Ramos (cell line): ENCODE data around the gene FCHO1.
"Not testable (repeated sequence)": the region's sequence is repeated elsewhere in the genome, so short reads cannot be mapped to it uniquely, and the experiment has no call there.

Experiments
- in situ Hi-C: fragments of 300-500 bp; cut with MboI; formaldehyde crosslinking; loops from one replicate; pipeline ENCODE4 v1.14.3; 2022; ENCODE audit warnings: low sequenced_read_pairs; ENCODE audit not compliant: unreplicated experiment

The FCHO1 gene

DNA sequence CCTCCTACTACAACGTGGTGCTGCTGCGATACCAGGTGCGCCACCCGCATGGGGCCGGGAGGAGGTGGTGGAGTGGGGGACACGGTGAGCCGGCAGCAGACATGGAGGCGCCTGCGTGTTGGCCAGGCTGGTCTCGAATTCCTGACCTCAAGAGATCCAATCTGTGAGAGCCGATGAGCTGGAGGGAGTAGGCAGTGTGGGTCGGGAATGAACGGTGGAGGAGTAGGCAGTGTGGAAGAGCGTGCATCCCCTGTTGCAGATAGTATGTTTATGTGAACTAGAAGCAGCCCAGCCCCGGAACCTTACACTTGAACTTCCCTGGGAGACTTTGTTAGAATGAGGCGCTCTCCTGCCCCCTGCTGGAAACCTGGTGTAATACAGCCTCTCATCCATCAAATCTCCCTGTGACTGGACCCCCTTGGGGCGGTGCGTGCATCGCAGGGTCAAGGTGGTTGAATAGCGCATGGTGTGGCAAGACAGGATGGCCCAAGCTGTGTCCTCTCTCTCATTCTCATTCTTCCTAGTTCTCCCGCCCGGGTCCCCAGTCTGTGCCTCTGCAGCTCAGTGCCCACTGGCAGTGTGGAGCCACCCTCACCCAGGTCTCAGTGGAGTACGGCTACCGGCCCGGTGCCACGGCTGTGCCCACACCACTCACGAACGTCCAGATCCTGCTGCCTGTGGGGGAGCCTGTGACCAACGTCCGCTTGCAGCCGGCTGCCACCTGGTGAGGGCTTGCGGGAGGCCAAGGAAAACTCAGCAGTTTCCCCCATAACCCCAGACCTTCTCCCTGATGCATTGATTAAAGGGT lies 33.1 kb downstream of the FCHO1 start:
- in situ Hi-C loops: no loop called here

DNA sequence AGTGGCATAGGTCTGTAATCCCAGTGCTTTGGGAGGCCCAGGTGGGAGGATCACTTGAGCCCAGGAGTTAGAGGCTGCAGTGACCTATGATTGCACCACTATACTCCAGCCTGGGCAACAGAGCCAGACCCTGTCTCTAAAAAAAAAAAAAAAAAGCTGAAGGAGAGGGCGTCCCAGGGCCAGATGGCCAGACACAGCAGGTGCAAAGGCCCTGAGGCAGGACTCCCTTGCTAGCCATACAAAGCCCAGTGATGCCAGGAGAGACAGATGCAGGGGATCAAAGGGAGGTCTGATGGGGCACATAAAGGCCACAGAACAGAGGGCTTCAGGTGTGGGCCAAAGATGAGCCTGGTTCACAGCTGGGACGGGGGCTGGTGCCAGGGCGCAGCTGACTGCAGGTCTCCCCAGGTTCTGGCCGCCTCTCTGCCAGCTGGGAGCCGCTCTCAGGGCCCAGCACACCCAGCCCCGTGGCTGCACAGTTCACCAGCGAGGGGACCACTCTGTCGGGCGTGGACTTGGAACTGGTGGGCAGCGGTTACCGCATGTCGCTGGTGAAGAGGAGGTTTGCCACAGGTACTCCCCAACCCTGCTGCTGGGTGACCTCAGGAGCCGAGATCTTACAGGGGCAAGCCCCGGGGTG lies 36.1 kb downstream of the FCHO1 start:
- in situ Hi-C loops: no loop called here

DNA sequence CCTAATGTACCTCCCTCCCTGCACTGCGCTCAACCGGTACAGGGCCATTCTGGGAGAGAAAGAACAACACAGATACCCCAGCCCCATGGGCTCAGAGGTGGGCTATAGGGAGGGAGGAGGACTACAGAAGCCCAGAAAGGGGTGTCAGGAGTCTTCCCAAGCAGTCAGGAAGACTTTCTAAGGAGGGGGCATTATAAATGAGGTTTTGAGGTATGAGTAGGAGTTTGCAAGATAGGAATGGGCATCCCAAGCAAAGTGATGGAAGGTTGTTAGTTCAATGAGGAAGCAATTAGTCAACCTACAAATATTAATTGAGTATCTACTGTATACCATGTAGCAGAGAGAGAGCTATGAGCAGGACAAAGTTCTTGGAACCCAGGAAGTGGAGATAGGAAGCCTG lies 37.4 kb downstream of the FCHO1 start:
- in situ Hi-C loops: no loop called here

DNA sequence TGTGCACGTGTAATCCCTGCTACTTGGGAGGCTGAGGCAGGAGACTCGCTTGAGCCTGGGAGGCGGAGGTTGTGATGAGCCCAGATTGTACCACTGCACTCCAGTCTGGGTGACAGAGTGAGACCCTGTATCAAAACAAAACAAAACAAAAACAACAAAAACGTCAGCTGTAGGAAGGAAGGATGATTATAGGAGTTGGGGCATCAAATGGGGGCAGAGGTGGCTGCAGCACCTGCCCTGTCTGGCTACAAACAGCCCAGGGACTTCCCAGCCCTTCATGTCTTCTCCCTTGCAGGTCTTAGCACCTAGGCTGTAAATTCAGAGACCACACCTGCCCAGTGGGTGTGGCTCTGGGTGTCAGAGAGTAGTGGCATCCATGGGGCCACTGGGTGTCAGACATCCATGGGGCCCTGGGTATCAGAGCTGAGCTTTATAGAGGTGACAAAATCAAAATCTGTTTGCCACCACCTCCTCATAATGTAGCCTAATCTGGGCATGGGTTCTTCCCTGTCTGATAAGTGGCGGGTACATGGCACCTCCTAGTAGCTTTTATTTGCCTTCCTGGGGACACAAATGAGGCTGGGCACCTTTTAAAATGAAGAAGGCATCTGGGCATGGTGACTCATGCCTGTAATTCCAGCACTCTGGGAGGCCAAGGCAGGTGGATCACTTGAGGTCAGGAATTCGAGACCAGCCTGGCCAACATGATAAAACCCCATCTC lies 38.9 kb downstream of the FCHO1 start:
- in situ Hi-C loops: no loop called here

DNA sequence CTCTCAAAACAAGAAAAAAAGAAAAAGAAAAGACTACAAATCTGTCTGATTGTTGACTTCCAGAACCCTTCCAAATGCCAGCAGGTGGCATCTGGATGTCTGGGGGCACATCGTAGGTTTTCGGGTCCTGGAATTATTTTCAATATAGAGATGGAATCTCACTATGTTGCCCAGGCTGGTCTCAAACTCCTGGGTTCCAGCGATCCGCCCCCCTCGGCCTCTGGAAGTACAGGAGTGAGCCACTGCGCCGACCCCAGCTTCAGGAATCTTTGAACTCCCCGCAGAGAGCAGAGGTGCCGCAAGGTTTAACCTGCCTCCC lies 43.1 kb downstream of the FCHO1 start:
- in situ Hi-C loops: no loop called here

DNA sequence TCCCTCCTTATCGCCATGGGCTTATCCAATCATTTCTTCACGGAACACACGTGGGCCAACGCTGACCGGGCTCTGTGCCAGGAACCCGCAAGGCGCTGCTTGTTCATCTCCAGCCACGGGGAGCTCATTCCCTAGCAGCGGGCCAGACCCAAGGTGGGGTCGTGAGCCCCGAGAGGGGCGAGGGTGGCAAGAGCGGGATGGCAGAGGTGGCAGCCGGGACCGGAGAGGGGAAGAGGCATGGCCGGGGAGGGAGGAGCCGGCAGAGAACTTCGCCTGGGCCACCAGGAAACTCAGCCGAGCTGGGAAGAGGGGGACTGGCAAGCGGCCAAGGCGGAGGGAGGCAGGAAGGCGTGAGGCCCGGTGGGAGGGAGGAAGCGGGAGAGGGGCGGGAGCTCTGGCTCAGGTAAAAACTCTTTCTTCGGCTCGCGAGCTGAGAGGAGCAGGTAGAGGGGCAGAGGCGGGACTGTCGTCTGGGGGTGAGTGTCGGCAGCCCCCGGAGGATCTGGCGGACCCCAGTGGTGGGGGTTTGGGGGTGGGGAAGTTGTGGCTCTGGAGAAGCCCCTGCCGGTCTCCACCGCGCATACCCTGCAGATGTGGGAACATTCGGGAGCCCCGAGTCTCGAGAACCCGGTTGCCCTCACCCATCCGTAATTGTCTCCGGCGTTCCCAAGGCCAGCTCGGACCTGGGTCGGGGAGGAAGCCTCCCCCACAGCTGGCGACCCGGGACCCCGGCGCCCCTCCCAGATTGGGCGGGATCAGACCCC lies 43.6 kb downstream of the FCHO1 start, which contains the start of gene B3GNT3:
Gene B3GNT3 (plus strand): TSS at position 408 of the 764 bp plus-strand sequence. CDS start 12,670 bp downstream, outside the sequence.
- in situ Hi-C loops: no loop called here

DNA sequence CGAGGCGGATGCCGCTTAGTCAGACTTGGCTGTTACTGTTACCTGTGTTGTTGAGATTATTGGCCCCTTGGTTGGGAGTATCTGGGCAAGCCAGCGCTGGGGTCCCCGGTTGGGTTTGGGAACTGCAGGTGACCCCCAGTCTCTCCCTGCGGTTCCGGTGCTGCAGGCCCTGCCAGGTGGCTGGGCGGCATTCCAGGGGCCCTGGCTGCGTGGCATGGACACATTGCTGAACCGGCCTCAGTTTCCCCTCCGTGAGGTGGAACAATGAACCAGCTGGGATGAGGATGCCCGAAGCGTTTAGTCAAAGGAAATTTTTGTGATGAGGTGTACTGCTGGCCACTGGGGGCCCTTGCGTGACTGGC lies 44.2 kb downstream of the FCHO1 start:
- in situ Hi-C loops: no loop called here

DNA sequence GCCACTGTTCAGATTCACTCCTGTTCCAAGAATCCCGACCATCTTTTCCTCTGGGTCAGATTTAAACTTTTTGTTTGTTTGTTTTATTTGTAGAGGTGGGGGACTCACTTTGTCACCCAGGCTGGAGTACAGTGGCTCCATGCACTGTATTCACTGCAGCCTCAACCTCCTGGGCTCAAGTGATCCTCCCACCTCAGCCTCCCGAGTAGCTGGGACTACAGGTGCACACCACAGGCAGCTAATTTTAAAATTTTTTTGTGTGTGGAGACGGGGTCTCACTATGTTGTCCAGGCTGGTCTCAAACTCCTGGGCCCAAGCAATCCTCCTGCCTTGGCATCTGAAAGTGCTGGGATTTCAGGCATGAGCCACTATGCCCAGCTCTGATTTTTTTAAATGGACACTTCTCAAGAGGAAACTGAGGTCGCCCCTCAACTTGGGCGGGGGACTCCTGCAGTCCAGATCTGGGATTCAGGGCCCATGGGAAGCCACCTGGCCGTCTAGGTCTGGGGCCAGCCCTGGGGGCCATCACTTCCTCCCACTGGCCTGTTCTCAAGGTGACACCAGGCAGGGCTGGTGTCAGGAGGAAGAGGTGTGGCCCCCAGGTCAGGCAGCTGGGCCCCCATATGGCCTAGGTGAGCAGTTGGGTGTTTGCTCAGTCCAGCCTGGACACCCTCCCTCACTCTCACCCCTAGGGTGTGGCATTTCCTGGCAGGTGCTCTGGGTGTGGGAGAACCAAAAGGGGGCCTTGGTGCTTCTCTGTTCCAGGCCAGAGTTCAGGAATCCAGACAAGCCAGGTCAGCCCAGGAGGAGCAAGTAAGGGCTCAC lies 44.9 kb downstream of the FCHO1 start:
- in situ Hi-C loops: no loop called here

DNA sequence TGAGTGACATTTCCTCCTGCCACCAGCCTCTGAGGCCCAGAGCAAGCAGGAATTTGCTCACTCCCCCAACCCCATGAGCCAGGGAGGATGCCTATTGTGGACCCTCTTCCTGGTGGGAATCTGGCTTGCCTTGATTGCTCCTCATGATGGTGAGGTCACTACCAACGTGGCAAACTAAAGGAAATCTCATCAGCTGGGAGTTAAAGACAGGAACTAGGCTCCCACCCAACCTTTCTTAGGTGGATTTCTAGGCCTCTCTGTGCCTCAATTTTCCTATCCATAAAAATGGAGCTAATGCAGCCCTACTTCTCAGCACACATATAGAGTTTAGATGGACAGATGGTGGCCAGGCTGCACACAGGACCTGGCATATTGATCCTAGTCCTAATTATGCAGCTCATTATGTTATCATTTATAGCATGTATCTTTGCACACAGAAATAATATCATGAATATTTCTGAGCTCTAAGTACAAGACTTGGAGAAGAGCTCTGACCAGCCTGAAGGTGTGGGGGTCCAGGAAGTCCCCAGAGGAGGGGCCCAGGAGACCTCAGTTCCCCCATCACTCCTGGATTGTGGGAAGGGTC lies 45.7 kb downstream of the FCHO1 start:
- in situ Hi-C loops: no loop called here

DNA sequence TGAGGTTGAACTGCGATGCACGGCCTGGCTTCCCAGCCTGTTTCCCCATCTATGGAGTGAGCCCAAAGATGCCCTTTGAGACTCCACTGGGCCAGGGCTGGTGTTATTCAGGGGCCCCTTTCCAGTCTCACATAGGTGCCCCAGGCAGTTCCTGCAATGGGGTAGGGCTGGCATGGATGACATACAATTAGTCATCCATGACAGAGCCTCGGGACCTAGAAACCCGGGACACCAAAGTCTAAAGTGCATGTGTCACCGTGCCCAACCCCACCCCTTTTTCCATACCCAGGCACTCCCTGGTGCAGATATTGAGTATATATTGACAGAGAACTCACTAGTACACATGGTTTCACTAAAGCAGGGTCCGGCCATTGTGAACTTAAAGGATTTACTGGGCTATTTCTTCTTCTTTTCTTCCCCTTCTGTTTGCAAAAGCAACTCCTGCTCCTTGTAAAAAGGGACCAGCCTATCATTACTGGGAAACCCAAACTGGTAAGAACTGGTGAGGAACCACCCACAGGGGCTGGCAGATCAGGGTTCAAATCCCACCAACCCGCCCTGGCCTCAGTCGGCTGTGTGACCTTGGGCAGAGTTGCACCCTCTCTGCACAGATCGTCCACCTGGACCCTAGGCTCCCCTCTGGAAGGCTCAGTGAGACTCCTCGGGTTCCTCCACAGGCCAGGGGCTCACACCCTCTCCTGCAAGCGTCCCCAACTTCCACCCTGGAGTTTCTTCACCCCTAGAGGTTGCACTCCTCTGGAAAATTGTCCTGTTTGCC lies 46.3 kb downstream of the FCHO1 start:
- in situ Hi-C loops: no loop called here

DNA sequence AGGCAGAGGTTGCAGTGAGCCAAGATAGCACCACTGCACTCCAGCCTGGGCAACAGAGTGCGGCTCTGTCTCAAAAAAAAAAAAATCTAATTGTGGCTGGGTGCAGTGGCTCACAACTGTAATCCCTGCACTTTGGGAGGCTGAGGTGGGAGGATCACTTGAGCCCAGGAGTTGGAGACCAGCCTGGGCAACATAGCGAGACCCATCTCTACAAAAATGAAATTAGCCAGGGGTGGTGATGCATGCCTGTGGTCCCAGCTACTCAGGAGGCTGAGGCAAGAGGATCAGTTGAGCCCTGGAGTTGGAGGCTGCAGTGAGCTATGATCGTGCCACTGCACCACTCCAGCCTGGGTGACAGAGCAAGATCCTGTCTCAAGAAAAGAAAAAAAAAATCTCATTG lies 47.3 kb downstream of the FCHO1 start:
- in situ Hi-C loops: not testable (repeated sequence)

DNA sequence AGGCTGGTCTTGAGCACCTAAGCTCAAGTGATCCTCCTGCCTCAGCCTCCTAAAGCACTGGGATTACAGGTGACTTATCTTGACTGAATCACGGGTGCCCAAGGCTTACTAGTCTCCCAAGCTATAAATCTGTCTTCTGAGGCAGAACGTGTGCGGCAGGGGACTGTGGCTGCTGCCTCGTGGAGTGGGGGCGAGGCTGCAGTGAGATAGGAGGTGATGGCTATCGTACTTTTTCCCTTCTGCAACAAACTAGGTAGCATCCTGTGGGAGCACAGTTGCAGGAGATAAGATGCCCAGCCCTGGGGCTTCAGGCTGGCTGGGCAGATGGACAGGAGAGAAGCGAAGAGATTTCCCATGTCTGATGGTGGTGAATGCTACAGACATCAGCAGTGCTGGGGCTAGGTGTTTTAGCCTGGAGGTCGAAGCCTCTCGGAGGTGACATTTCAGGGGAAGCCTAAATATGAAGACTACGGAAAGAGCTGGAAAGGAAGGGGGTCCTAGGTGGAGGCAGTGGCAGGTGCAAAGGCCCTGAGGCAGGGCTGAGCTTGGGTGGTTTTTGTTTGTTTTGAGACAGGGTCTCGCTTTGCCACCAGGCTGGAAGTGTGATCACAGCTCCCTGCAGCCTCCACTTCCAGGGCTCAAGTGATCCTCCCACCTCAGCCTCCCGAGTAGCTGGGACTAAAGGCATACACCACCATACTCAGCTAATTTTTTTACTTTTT lies 51.0 kb downstream of the FCHO1 start:
- in situ Hi-C loops: no loop called here

DNA sequence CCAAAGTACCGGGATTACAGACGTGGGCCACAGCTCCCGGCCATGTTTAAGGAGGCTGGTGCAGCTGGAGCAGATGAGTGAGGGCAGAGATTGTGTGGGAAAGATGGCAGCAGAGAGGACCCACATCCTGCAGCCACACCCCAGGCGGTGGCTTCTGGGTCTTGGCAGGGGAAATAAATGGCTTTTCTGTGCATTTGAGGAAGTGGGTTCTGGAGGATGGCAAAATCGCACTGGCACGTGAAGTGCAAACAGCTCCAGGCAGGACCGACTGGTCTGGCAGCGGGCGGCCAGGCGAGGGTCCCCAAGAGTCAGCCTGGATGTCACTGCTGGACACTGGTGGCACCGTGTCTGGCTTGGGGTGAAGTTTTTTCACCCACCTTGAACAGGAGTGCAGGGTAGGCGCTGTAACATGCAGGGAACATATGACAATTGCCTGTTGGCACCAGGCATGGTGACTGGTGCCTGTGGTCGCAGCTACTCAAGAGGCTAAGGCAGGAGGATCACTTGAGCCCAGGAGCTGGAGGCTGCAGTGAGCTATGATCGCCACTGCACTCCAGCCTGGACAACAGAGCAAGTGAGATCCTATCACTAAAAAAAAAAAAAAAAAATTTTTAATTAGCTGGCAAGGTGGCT lies 52.1 kb downstream of the FCHO1 start:
- in situ Hi-C loops: no loop called here

DNA sequence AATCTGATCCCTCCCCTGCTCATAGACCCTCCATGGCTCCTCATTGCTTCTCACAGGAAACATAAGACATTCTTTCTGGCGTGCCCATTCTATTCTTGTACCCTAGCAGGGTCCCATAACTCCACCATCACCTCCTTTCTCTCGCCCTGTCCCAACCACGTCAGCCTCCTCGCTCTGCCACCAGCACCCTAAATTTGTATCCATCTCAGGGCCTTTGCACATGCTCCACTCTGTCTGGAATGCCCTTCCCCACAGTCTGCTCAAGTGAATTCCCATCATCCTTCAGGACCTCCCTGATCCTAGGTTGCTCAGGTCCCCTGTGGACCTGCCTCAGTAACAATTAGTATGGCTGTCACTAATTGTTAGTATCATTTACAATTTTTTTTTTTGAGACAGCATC lies 54.1 kb downstream of the FCHO1 start:
- in situ Hi-C loops: no loop called here

DNA sequence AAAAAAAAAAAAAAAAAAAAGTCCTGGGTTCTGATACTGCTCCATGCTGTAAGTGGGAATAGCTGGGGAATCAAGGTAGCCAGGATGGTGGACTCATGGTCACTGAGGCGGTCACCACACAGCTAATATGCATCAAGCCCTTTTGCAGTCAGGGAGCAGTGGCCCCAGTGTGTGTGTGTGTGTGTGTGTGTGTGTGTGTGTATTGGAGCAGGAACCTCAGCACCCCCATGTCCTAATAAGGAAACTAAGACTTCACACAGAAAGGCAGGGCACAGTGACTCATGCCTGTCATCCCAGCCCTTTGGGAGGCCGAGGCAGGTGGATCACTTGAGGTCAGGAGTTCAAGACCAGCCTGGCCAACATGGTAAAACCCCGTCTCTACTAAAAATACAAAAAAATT lies 55.7 kb downstream of the FCHO1 start:
- in situ Hi-C loops: no loop called here

DNA sequence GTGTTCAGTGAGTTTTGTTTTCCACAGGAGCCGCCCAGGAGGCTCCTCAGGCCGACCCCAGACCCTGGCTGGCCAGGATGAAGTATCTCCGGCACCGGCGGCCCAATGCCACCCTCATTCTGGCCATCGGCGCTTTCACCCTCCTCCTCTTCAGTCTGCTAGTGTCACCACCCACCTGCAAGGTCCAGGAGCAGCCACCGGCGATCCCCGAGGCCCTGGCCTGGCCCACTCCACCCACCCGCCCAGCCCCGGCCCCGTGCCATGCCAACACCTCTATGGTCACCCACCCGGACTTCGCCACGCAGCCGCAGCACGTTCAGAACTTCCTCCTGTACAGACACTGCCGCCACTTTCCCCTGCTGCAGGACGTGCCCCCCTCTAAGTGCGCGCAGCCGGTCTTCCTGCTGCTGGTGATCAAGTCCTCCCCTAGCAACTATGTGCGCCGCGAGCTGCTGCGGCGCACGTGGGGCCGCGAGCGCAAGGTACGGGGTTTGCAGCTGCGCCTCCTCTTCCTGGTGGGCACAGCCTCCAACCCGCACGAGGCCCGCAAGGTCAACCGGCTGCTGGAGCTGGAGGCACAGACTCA lies 56.5 kb downstream of the FCHO1 start:
- in situ Hi-C loops: no loop called here

DNA sequence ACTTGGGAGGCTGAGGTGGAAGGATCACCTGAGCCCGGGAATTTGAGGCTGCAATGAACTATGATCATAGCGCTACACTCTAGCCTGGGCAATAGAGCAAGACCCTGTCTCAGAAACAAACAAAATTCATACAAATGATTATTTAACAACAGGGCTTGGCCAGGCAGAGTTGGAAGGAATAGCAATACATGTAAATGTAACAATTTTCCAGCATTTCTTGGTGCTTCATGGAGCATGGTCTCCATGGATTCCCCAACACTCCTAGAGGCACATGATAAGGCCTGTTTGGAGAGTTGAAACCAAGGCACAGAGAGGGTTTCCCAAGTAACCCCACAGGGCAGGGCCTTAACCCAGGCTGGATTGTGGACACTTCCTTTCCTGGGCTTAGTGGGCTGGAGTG lies 59.8 kb downstream of the FCHO1 start:
- in situ Hi-C loops: no loop called here
